IMR-90 (cell line): ENCODE results near the gene ANO2. TPM values are rescaled to one million over a fixed set of nuclear protein-coding genes. Genes with fewer than 3 reads are reported as not detected.

ENCODE experiments used
- ATAC-seq: fragments of 200-7000 bp; cut with Tn5 transposase; 2 replicates; pipeline ENCODE4 v1.9.1; 2020; ENCODE audit warnings: low read depth, mild to moderate bottlenecking, moderate library complexity
- BruUV-seq: library from RNA; stranded (reverse); fragments of 400-500 nt; replicated peaks from 2 replicates; lab custom pipeline; 2021; lab: Mats Ljungman, UMichigan
- CTCF ChIA-PET: fragments of 300-600 bp; formaldehyde crosslinking; extraction: SDS; loops from one replicate; lab custom pipeline; 2021; ENCODE audit warnings: antibody characterized with exemption; lab: Yijun Ruan, JAX
- POLR2A ChIA-PET: fragments of 300-600 bp; sonication (Branson Sonifier 250); formaldehyde crosslinking; loops from one replicate; lab custom pipeline; 2022; ENCODE audit warnings: antibody characterized with exemption; ENCODE audit not compliant: unreplicated experiment; lab: Charles Lee
- DNase-seq: peaks from one replicate; pipeline ENCODE4 v3.0.0; 2013
- H2AFZ ChIP-seq: replicated peaks from 2 replicates; pipeline ENCODE3; 2013; ENCODE audit warnings: low read length, mild to moderate bottlenecking; ENCODE audit not compliant: poor library complexity
- H2AK5ac ChIP-seq: 2 replicates; pipeline ENCODE4 v1.6.1; 2013; ENCODE audit warnings: low read depth, low read length, inconsistent platforms
- H2AK9ac ChIP-seq: replicated peaks from 2 replicates; pipeline ENCODE3; 2013; ENCODE audit warnings: mild to moderate bottlenecking, low read depth, low read length, moderate library complexity; ENCODE audit not compliant: poor library complexity
- H2BK120ac ChIP-seq: 2 replicates; pipeline ENCODE4 v1.6.1; 2013; ENCODE audit warnings: low read depth, low read length, inconsistent platforms
- H2BK15ac ChIP-seq: 3 replicates; pipeline ENCODE4 v1.6.1; 2013; ENCODE audit warnings: low read depth, low read length, inconsistent platforms
- H2BK20ac ChIP-seq: 2 replicates; pipeline ENCODE4 v1.6.1; 2013; ENCODE audit warnings: low read depth, mild to moderate bottlenecking, inconsistent platforms, low read length, moderate library complexity
- H2BK5ac ChIP-seq: 2 replicates; pipeline ENCODE4 v1.6.1; 2013; ENCODE audit warnings: mild to moderate bottlenecking, low read depth, low read length, inconsistent platforms; ENCODE audit not compliant: poor library complexity, severe bottlenecking
- H3K14ac ChIP-seq: replicated peaks from 2 replicates; pipeline ENCODE4 v1.6.1; 2013; ENCODE audit warnings: low read depth, low read length, inconsistent platforms
- H3K18ac ChIP-seq: 2 replicates; pipeline ENCODE4 v1.6.1; 2013; ENCODE audit warnings: low read depth, low read length, control low read depth
- H3K23ac ChIP-seq: 2 replicates; pipeline ENCODE4 v1.6.1; 2013; ENCODE audit warnings: low read depth, low read length, inconsistent platforms
- H3K27ac ChIP-seq: 2 replicates; pipeline ENCODE4 v1.5.1; 2013; ENCODE audit warnings: mild to moderate bottlenecking, control low read depth, low read length; ENCODE audit not compliant: insufficient read depth
- H3K27me3 ChIP-seq: 2 replicates; pipeline ENCODE4 v1.6.1; 2013; ENCODE audit warnings: low read length; ENCODE audit not compliant: control insufficient read depth, insufficient read depth
- H3K36me3 ChIP-seq: 2 replicates; pipeline ENCODE4 v1.6.1; 2013; ENCODE audit warnings: low read length, mixed read lengths; ENCODE audit not compliant: control insufficient read depth, insufficient read depth
- H3K4ac ChIP-seq: 2 replicates; pipeline ENCODE4 v1.6.1; 2013; ENCODE audit warnings: low read depth, low read length, inconsistent platforms
- H3K4me1 ChIP-seq: 2 replicates; pipeline ENCODE4 v1.6.1; 2013; ENCODE audit warnings: low read length, mixed read lengths; ENCODE audit not compliant: control insufficient read depth, insufficient read depth
- H3K4me2 ChIP-seq: 2 replicates; pipeline ENCODE4 v1.6.1; 2013; ENCODE audit warnings: low read depth, mild to moderate bottlenecking, control low read depth, low read length, moderate library complexity
- H3K4me3 ChIP-seq: 2 replicates; pipeline ENCODE4 v1.5.1; 2013; ENCODE audit warnings: low read depth, mild to moderate bottlenecking, control low read depth, low read length, moderate library complexity; ENCODE audit not compliant: insufficient read depth
- H3K56ac ChIP-seq: 2 replicates; pipeline ENCODE4 v1.6.1; 2013; ENCODE audit warnings: low read length, inconsistent platforms; ENCODE audit not compliant: insufficient read depth; ENCODE audit errors: extremely low read depth
- H3K79me1 ChIP-seq, 2 experiments: 2 replicates each; pipeline ENCODE4 v1.6.1; 2013; ENCODE audit warnings: low read length in 2 of 2, inconsistent platforms in 1 of 2, low read depth in 1 of 2
- H3K9ac ChIP-seq: 2 replicates; pipeline ENCODE4 v1.6.1; 2013; ENCODE audit warnings: low read depth, low read length, control low read depth
- H3K9me1 ChIP-seq: 2 replicates; pipeline ENCODE4 v1.6.1; 2013; ENCODE audit warnings: low read length, inconsistent platforms; ENCODE audit not compliant: insufficient read depth
- H3K9me3 ChIP-seq: 2 replicates; pipeline ENCODE4 v1.6.1; 2013; ENCODE audit warnings: low read length; ENCODE audit not compliant: control insufficient read depth, insufficient read depth
- H4K20me1 ChIP-seq: 2 replicates; pipeline ENCODE4 v1.6.1; 2013; ENCODE audit warnings: low read length, inconsistent platforms; ENCODE audit not compliant: insufficient read depth
- H4K5ac ChIP-seq: 2 replicates; pipeline ENCODE4 v1.6.1; 2013; ENCODE audit warnings: mild to moderate bottlenecking, low read depth, low read length, control low read depth
- H4K8ac ChIP-seq, 2 experiments: 2 replicates each; pipeline ENCODE4 v1.6.1; 2013; ENCODE audit warnings: low read depth in 2 of 2, low read length in 2 of 2, control low read depth in 1 of 2, inconsistent platforms in 1 of 2
- H4K91ac ChIP-seq: 2 replicates; pipeline ENCODE4 v1.6.1; 2013; ENCODE audit warnings: low read depth, low read length, inconsistent platforms; ENCODE audit not compliant: insufficient read depth
- BHLHE40 ChIP-seq: fragments of 150-350 bp; IDR thresholded peaks from 2 replicates; pipeline ENCODE4 v1.6.1; 2016; ENCODE audit warnings: mild to moderate bottlenecking, low read depth, low read length
- CEBPB ChIP-seq: IDR thresholded peaks from 2 replicates; pipeline ENCODE4 v1.6.1; 2012; ENCODE audit warnings: low read depth, low read length, improper control_type of control experiment
- CHD1 ChIP-seq: IDR thresholded peaks from 2 replicates; pipeline ENCODE4 v1.6.1; 2012; ENCODE audit warnings: low read depth, low read length, improper control_type of control experiment
- FOS ChIP-seq: fragments of 150-350 bp; IDR thresholded peaks from 2 replicates; pipeline ENCODE4 v1.6.1; 2016; ENCODE audit warnings: low read depth, low read length
- MAFK ChIP-seq: IDR thresholded peaks from 2 replicates; pipeline ENCODE4 v1.6.1; 2012; ENCODE audit warnings: low read depth, low read length, improper control_type of control experiment
- MAZ ChIP-seq: IDR thresholded peaks from 2 replicates; pipeline ENCODE4 v1.6.1; 2012; ENCODE audit warnings: low read depth, mild to moderate bottlenecking, low read length, improper control_type of control experiment, moderate library complexity, borderline replicate concordance
- MXI1 ChIP-seq: IDR thresholded peaks from 2 replicates; pipeline ENCODE4 v1.6.1; 2012; ENCODE audit warnings: low read depth, mild to moderate bottlenecking, low read length, moderate library complexity, borderline replicate concordance
- NFE2L2 ChIP-seq: fragments of 150-350 bp; IDR thresholded peaks from 2 replicates; pipeline ENCODE4 v1.6.1; 2016; ENCODE audit warnings: low read depth, mild to moderate bottlenecking, low read length
- POLR2A ChIP-seq: IDR thresholded peaks from 2 replicates; pipeline ENCODE4 v1.6.1; 2012; ENCODE audit warnings: mild to moderate bottlenecking, low read depth, low read length
- RAD21 ChIP-seq: IDR thresholded peaks from 2 replicates; pipeline ENCODE4 v1.6.1; 2012; ENCODE audit warnings: low read length, improper control_type of control experiment
- RCOR1 ChIP-seq: IDR thresholded peaks from 2 replicates; pipeline ENCODE4 v1.6.1; 2012; ENCODE audit warnings: mild to moderate bottlenecking, low read length, improper control_type of control experiment; ENCODE audit not compliant: insufficient replicate concordance
- RFX5 ChIP-seq: IDR thresholded peaks from 2 replicates; pipeline ENCODE4 v1.8.0; 2012; ENCODE audit warnings: low read depth, mild to moderate bottlenecking, low read length, moderate library complexity
- SMC3 ChIP-seq: fragments of 150-350 bp; IDR thresholded peaks from 2 replicates; pipeline ENCODE4 v1.6.1; 2016; ENCODE audit warnings: low read depth, mild to moderate bottlenecking, antibody characterized with exemption, low read length, moderate library complexity
- WGBS, 2 experiments: methylation state at CpG; one replicate each; pipeline versions ENCODE4 v1.1.5 to v1.1.7; 2013; ENCODE audit warnings: missing lambda C conversion rate in 2 of 2; ENCODE audit not compliant: insufficient read length in 1 of 2; ENCODE audit errors: extremely low coverage in 2 of 2; 5-methylcytosine and 5-hydroxymethylcytosine counted together
- dilution Hi-C: fragments of 300-500 bp; cut with HindIII; formaldehyde crosslinking; loops from one replicate; pipeline ENCODE4 v1.14.3; 2018; ENCODE audit warnings: low sequenced_read_pairs; ENCODE audit not compliant: unreplicated experiment
- in situ Hi-C: fragments of 300-500 bp; cut with MboI; formaldehyde crosslinking; loops from 3 replicates; pipeline ENCODE4 v1.14.3; 2019; ENCODE audit warnings: low sequenced_read_pairs, inconsistent platforms, mixed read lengths
- intact Hi-C: fragments of 100-400 bp; cut with micrococcal nuclease; formaldehyde crosslinking; loops from 2 replicates; pipeline ENCODE4 v1.10.0; 2022
- polyA plus RNA-seq, 3 experiments: library from polyadenylated mRNA; depleted of rRNA; stranded (reverse); fragments of >200 nt; gene quantifications; 2 replicates each; pipeline ENCODE4 v1.2.3, GENCODE V29; 2012; ENCODE audit warnings: low replicate concordance in 1 of 3
- total RNA-seq: library from RNA; depleted of rRNA; stranded (reverse); fragments of >200 nt; gene quantifications from 2 replicates; pipeline ENCODE4 v1.2.3, GENCODE V29; 2012
- TF ChIP-seq, protein P1 (sequence below): fragments of 150-350 bp; IDR thresholded peaks from 2 replicates; pipeline ENCODE4 v1.6.1; 2016; ENCODE audit warnings: low read depth, mild to moderate bottlenecking, low read length, moderate library complexity, borderline replicate concordance
- TF ChIP-seq, protein P2 (sequence below): fragments of 150-350 bp; IDR thresholded peaks from 2 replicates; pipeline ENCODE4 v1.6.1; 2017; ENCODE audit warnings: mild to moderate bottlenecking, antibody characterized with exemption, low read length, low read depth
- TF ChIP-seq, protein P3 (sequence below): conservative IDR thresholded peaks from 2 replicates; pipeline ENCODE4 v1.5.1; 2012; ENCODE audit warnings: mild to moderate bottlenecking, low read depth, low read length, improper control_type of control experiment

The ANO2 gene
- total and polyA plus RNA-seq, 2 of the 4 experiments (the other 2 are of a cell fraction) = 0.22 TPM; not detected in 1

DNA sequence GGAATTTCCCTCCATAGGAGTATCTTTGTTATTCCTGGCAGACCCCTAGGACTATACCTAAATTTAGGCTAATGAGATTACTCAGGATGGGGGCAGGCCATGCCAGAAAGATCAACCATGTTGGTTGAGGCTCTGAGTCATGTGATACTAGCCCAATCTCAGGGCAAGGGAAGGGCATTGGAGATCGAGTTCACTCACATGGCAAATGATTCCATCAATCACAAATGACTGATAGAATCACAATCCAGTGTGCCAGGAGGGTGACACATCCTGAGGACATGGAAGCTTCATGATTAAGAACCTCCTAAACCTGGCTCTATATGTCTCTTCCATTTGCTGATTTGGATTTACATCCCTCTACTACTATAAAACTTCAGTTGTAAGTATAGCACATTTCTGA is 330.8 kb downstream of the ANO2 start:
- intact Hi-C loops = no loop called here
- Histone ChIP-seq H4K20me1 (no peaks in the 10 kb centered on the region), H3K27ac (no peak overlapping the region), H4K5ac (no peak overlapping the region), H3K56ac (no peak overlapping the region), H3K23ac (no peak overlapping the region), H2BK5ac (no peak overlapping the region), H2BK15ac (no peak overlapping the region), H3K9me1 (no peaks in the 10 kb centered on the region), H2BK20ac (no peak overlapping the region), H3K4me3 (no peak overlapping the region), H3K9ac (no peak overlapping the region), H2AK9ac (no peak overlapping the region), H3K4me2 (no peak overlapping the region), H4K8ac (no peak overlapping the region), H3K9me3 (peaks cover 5% of the 10 kb centered on the region; the same call in 1 of the 2 replicates), H2AK5ac (no peak overlapping the region), H3K4ac (no peak overlapping the region), H4K91ac (no peak overlapping the region), H3K14ac (no peak overlapping the region), H2BK120ac (no peak overlapping the region), H3K27me3 (peaks cover 20% of the 10 kb centered on the region), H3K79me1 (no peaks in the 10 kb centered on the region), H3K18ac (no peak overlapping the region), H3K36me3 (no peaks in the 10 kb centered on the region), H2AFZ (no peak overlapping the region), H3K4me1 (no peaks in the 10 kb centered on the region)
- DNase-seq (peak; percentile 4), ATAC-seq (no peak)
- ChIA-PET POLR2A (no interaction called here), CTCF (no interaction called here)
- dilution Hi-C loops = no loop called here
- in situ Hi-C loops = no loop called here
- no CpG with 5 or more reads among the region's 1 CpG for WGBS, 2 experiments
- no TSS peak for BruUV-seq
- TF ChIP-seq CEBPB = no peak
- TF ChIP-seq, protein P1, sequence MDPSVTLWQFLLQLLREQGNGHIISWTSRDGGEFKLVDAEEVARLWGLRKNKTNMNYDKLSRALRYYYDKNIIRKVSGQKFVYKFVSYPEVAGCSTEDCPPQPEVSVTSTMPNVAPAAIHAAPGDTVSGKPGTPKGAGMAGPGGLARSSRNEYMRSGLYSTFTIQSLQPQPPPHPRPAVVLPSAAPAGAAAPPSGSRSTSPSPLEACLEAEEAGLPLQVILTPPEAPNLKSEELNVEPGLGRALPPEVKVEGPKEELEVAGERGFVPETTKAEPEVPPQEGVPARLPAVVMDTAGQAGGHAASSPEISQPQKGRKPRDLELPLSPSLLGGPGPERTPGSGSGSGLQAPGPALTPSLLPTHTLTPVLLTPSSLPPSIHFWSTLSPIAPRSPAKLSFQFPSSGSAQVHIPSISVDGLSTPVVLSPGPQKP = no peak
- TF ChIP-seq NFE2L2 = no peak
- no peak for TF ChIP-seq FOS
- no peak for TF ChIP-seq MAZ
- no peak for TF ChIP-seq RCOR1
- TF ChIP-seq RFX5 = no peak
- no peak for TF ChIP-seq SMC3
- TF ChIP-seq BHLHE40 = no peak
- TF ChIP-seq POLR2A = no peak
- TF ChIP-seq RAD21 = no peak
- TF ChIP-seq MXI1 = no peak
- TF ChIP-seq, protein P2, sequence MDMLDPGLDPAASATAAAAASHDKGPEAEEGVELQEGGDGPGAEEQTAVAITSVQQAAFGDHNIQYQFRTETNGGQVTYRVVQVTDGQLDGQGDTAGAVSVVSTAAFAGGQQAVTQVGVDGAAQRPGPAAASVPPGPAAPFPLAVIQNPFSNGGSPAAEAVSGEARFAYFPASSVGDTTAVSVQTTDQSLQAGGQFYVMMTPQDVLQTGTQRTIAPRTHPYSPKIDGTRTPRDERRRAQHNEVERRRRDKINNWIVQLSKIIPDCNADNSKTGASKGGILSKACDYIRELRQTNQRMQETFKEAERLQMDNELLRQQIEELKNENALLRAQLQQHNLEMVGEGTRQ = no peak
- TF ChIP-seq MAFK = no peak
- TF ChIP-seq, protein P3, sequence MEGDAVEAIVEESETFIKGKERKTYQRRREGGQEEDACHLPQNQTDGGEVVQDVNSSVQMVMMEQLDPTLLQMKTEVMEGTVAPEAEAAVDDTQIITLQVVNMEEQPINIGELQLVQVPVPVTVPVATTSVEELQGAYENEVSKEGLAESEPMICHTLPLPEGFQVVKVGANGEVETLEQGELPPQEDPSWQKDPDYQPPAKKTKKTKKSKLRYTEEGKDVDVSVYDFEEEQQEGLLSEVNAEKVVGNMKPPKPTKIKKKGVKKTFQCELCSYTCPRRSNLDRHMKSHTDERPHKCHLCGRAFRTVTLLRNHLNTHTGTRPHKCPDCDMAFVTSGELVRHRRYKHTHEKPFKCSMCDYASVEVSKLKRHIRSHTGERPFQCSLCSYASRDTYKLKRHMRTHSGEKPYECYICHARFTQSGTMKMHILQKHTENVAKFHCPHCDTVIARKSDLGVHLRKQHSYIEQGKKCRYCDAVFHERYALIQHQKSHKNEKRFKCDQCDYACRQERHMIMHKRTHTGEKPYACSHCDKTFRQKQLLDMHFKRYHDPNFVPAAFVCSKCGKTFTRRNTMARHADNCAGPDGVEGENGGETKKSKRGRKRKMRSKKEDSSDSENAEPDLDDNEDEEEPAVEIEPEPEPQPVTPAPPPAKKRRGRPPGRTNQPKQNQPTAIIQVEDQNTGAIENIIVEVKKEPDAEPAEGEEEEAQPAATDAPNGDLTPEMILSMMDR = no peak
- TF ChIP-seq CHD1 = no peak
